GM19043 (cell line): ENCODE measurements around the gene EPN2.

Experiments
- ATAC-seq: cut with Tn5 transposase; IDR thresholded peaks from one replicate; pipeline ENCODE4 v1.9.1; 2021; ENCODE audit warnings: low read depth; ENCODE audit not compliant: unreplicated experiment

EPN2 gene

GRCh38 chr17:19307521-19307920 is 70.4 kb downstream of the EPN2 start:
- no peak for ATAC-seq

- no peak for ATAC-seq
Observed at GRCh38 chr17:19308398-19308797, 71.2 kb downstream of the EPN2 start.

- ATAC-seq: no peak
Observed at GRCh38 chr17:19309701-19310100, 72.5 kb downstream of the EPN2 start.

- ATAC-seq: no peak
Observed at GRCh38 chr17:19310151-19310550, 73.0 kb downstream of the EPN2 start.

GRCh38 chr17:19311016-19311415 is 73.8 kb downstream of the EPN2 start:
- no peak for ATAC-seq

GRCh38 chr17:19311421-19312215 is 74.5 kb downstream of the EPN2 start:
- no peak for ATAC-seq

- no peak for ATAC-seq
Observed at GRCh38 chr17:19312406-19312805, 75.2 kb downstream of the EPN2 start.

GRCh38 chr17:19313066-19313745 is 76.0 kb downstream of the EPN2 start:
- ATAC-seq: no peak

DNA sequence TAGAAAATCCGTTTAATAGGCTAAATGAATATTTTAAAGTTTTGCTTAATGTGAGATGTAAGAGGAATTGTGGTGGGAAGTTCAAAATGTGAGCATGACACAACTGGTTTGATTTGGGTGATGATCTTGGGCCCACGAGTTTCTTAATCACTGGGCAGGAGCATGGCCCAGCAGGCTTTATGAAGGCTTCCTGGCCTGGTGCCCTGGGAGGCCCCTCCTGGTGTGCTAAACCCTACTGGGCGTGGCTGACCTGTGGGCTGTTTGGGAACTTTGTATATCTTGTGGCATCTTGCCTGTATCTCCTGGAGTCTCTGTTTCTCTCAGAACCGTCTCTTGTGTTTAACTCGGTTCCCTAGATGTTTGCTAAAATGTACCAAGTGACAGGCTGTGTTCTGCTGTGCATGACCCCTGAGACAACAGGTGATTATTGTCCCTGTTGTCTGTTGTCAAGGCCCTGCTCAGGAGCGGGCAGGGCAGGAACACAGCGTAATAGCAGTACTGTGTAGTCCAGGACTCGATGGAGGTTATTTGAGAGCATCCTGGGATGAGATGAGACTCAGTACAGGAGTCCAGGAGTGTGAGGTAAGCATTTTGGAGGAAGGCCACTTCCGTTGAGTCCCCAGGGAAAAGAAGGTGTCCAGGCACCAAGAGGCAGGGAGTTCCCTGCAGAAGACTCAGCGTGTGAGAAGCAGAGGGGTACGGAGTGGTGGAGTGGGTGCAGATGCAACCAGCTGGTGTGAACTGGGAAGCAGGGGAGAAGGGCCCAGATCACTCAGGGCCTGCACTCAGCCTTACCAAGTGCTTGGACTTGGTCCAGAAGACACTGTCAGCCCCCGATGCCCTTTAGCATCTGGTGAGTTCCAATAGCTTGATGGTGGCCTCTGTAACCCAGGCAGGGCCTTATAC is 76.8 kb downstream of the EPN2 start:
- ATAC-seq: no peak

GRCh38 chr17:19315104-19315503 is 77.9 kb downstream of the EPN2 start:
- no peak for ATAC-seq

DNA sequence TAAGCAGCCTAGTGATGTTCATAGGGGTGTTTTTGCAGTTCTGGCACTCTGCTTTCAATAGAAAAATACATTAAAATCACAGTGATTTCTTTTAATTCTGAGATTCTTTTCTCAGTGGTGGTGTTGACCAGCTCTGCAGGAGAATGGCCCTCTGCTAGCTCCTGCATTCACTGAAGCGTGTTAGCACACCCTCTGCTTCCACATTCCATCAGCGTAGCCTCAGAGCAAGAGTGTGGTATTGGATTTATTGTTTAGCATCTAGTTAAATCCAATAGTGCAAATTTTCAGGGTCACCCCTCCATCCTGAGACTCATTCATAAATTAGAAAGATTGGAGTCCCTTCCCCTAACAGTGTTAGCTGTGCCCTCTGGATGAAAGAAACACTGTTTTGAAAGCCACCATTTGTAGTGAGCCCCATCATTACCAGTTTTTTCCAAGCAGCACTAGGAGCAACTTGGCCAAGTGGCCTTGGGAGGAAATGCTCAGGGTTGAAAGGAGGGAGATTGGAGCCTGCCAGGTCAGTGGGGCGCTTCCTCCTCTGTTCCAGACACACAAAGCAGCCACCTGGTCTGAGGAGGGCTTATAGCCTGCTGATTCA is 79.7 kb downstream of the EPN2 start:
- no peak for ATAC-seq

- no peak for ATAC-seq
Observed at GRCh38 chr17:19317359-19318095, 80.4 kb downstream of the EPN2 start.

DNA sequence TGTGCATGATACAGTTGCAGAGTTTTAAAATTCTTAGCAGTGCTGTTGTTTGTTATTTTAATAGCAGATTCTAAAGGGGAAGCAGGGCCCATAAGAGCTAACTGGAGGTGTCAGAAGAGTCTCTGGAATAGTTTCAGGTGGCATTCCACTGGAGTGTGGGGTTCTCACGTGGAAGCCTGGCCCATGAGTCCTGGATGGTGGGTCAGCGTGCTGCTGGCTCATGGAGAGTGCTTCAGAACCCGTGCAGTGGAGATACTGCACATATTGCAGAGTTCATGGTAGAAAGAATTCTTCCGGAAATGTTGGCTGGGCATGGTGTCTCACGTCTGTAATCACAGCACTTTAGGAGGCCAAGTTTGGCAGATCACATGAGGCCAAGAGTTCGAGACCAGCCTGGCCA is 81.4 kb downstream of the EPN2 start:
- ATAC-seq: no peak

GRCh38 chr17:19319771-19320505 is 82.8 kb downstream of the EPN2 start:
- ATAC-seq: no peak

DNA sequence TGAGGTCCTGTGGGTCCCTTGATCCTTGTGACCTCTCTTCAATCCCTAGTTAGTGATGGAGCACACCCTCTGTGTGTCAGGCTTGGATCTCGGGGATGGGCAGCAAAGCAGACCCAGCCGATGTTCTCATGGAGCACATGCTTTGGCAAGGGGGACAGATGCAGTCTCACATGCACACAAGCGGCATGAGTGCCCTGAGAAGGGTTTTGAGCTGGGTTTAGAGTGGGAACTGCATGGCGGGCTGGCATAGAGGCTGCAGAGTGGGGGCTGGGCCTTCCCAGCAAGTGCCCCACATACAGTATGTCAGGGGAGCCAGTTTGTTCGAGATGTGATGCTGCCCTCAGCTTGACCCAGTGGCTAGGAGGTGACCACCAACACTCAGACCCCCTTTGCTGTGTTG is 83.7 kb downstream of the EPN2 start:
- no peak for ATAC-seq

GRCh38 chr17:19321481-19322128 is 84.4 kb downstream of the EPN2 start:
- no peak for ATAC-seq

DNA sequence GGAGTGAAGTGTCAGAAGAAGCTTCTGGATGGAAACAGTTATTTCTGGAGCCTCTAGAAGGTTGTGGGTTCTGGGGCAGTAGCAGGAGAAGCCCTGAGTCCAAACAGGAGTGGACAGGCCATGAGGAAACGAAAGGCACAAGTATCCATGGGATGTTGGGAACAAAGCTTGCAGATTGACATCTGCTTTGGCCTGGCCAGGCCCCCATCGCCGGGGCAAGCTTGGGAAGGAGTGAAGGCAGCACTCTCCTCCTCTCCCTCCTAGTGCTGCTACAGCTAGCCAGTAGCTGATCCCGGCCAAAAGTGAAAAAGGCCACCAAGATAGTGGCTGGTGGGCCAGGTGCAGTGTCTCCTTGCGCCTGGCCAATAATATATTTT is 85.0 kb downstream of the EPN2 start:
- ATAC-seq: no peak

DNA sequence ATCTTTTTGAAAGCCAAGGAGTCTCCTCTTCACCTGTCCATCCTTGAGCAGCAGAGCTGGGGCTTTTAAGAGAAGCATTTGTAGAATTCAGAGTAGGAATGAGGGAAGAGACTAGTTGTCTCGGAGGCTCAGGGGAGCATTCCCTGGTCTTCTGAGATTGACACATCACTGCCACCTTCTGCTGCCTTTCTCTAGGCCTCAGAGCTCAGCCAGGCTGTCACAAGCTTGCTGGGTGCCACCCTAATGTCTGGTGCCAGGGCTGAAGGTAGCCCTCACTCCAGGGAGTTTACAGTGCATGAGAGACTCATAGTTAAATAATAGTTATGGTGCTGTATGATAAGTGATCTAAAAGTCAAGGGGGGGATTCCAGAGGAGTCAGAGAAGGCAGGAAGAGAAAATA is 85.7 kb downstream of the EPN2 start:
- ATAC-seq: no peak

- ATAC-seq: no peak
Observed at GRCh38 chr17:19325542-19325941, 88.4 kb downstream of the EPN2 start.
